ENCODE measurements around the gene ZRSR2. TPM values are rescaled to one million over a fixed set of nuclear protein-coding genes. Genes with fewer than 3 reads are reported as not detected.

ZRSR2 gene
- total and polyA plus RNA-seq, 2 of the 8 experiments (the other 6 are each of a cell fraction or from before 2014, with no cell fraction given), result 3.9 to 6.9 TPM

GRCh38 chrX:15815779-15816437, 25.6 kb downstream of the ZRSR2 start:
- no peak overlapping the region for H2BK15ac ChIP-seq (ENCODE audit: low read length)
- H3K4me3 ChIP-seq (ENCODE audit: extremely low read depth in 1 of 4, insufficient read depth in 2 of 4, low read depth in 3 of 4, low read length in 4 of 4), result no peak overlapping the region; a peak in 1 of 8 replicates
- no peaks in the 10 kb centered on the region for H4K20me1 ChIP-seq (replicated peaks in 1 of 2; ENCODE audit: control insufficient read depth in 1 of 2, insufficient read depth in 2 of 2, low read length in 2 of 2)
- H3K4me2 ChIP-seq (ENCODE audit: insufficient read depth in 1 of 2, low read depth in 2 of 2, low read length in 2 of 2), result peak overlapping the region in 1 of 2 experiments; percentile 13; a peak in 1 of 4 replicates
- H3K27ac ChIP-seq (ENCODE audit: low read depth, low read length), result peak overlapping the region; percentile 45; the same call in 1 of the 2 replicates
- H4K8ac ChIP-seq (ENCODE audit: extremely low read depth, insufficient read depth, low read length), result no peak overlapping the region
- H3K18ac ChIP-seq (ENCODE audit: extremely low read depth, low read length), result no peak overlapping the region; the same call in 1 of the 2 replicates
- H3K79me2 ChIP-seq (ENCODE audit: control insufficient read depth in 1 of 2, insufficient read depth in 2 of 2, low read length in 2 of 2), result no peaks in the 10 kb centered on the region
- no peak overlapping the region for H4K91ac ChIP-seq (replicated peaks; ENCODE audit: insufficient read length, low read length)
- H2BK20ac ChIP-seq (ENCODE audit: low read length), result no peak overlapping the region
- H3K14ac ChIP-seq (ENCODE audit: insufficient read length), result no peak overlapping the region
- H3K79me1 ChIP-seq (ENCODE audit: low read depth, low read length), result no peaks in the 10 kb centered on the region
- TF ChIP-seq, protein P1, sequence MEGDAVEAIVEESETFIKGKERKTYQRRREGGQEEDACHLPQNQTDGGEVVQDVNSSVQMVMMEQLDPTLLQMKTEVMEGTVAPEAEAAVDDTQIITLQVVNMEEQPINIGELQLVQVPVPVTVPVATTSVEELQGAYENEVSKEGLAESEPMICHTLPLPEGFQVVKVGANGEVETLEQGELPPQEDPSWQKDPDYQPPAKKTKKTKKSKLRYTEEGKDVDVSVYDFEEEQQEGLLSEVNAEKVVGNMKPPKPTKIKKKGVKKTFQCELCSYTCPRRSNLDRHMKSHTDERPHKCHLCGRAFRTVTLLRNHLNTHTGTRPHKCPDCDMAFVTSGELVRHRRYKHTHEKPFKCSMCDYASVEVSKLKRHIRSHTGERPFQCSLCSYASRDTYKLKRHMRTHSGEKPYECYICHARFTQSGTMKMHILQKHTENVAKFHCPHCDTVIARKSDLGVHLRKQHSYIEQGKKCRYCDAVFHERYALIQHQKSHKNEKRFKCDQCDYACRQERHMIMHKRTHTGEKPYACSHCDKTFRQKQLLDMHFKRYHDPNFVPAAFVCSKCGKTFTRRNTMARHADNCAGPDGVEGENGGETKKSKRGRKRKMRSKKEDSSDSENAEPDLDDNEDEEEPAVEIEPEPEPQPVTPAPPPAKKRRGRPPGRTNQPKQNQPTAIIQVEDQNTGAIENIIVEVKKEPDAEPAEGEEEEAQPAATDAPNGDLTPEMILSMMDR (IDR thresholded peaks at IDR 0.05; ENCODE audit: control extremely low read depth in 1 of 3, insufficient read depth in 1 of 3, low read depth in 1 of 3, low read length in 3 of 3), result peak; percentile 27 to 55 (median 31); a peak in 3 of 4 replicates
- TF ChIP-seq RAD21 (IDR thresholded peaks at IDR 0.05 in 1 of 2, conservative IDR thresholded peaks at IDR 0.05 in 1 of 2; ENCODE audit: low read depth in 2 of 2, low read length in 2 of 2) (peak; percentile 46 to 62), SIX5 (IDR thresholded peaks at IDR 0.05; ENCODE audit: low read depth, low read length) (no peak)
- TF ChIP-seq, protein P2, sequence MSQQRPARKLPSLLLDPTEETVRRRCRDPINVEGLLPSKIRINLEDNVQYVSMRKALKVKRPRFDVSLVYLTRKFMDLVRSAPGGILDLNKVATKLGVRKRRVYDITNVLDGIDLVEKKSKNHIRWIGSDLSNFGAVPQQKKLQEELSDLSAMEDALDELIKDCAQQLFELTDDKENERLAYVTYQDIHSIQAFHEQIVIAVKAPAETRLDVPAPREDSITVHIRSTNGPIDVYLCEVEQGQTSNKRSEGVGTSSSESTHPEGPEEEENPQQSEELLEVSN (IDR thresholded peaks at IDR 0.05), result no peak
- 58% methylated on average over 8 of the region's 10 CpGs; no CpG with 5 or more reads in 1 of the 2 experiments for WGBS, 2 experiments (ENCODE audit: extremely low coverage in 1 of 2, insufficient coverage in 1 of 2, insufficient read length in 1 of 2, insufficient replicate concordance in 2 of 2, low coverage in 1 of 2, low lambda C conversion rate in 2 of 2, missing lambda C conversion rate in 1 of 2)
- DNase-seq (ENCODE audit: low read depth in 1 of 2, low spot score in 2 of 2) (no peak), FAIRE-seq (peak; percentile 92)
- no peak overlapping the region for H3K9ac ChIP-seq (replicated peaks in 1 of 4; ENCODE audit: extremely low read depth in 1 of 4, low read depth in 3 of 4, low read length in 3 of 4)
- H3K56ac ChIP-seq (replicated peaks; ENCODE audit: insufficient read length, low read depth, low read length), result no peak overlapping the region
- no peak overlapping the region for H2BK120ac ChIP-seq (replicated peaks; ENCODE audit: low read depth, low read length)
- H3K27me3 ChIP-seq (replicated peaks in 1 of 4; ENCODE audit: control insufficient read depth in 3 of 4, extremely low read depth in 1 of 4, insufficient read depth in 3 of 4, low read length in 3 of 4), result no peaks in the 10 kb centered on the region
- no peaks in the 10 kb centered on the region for H3K9me3 ChIP-seq (ENCODE audit: insufficient read depth in 2 of 2, low read depth in 1 of 2, low read length in 1 of 2)
- H2AFZ ChIP-seq (ENCODE audit: low read length), result no peak overlapping the region
- POLR2A ChIA-PET (ENCODE audit: partially characterized antibody), result interaction anchor here (0.6 to 1.4 kb wide), 6 partner anchors 10 to 950 kb away, joined by 3 to 9 read pairs (median 4); partner anchors contain the start of genes SYAP1 and ZRSR2
- H2AK5ac ChIP-seq (ENCODE audit: low read depth, low read length), result no peak overlapping the region
- peaks cover 1 to 10% (median 7%) of the 10 kb centered on the region in 4 experiments; a peak in 5 of 7 replicates for H3K4me1 ChIP-seq (replicated peaks in 1 of 4; ENCODE audit: control insufficient read depth in 3 of 4, insufficient read depth in 4 of 4, low read length in 3 of 4)
- H3K4ac ChIP-seq (replicated peaks; ENCODE audit: insufficient read length, low read depth, low read length), result no peak overlapping the region
- peak overlapping the region; percentile 20; the same call in 1 of the 2 replicates for H2BK12ac ChIP-seq (ENCODE audit: low read depth, low read length)
- 0 out of 2 replicates have a peak overlapping the region, but pooled peaks have one; percentile 6 for H2BK5ac ChIP-seq (ENCODE audit: low read depth, low read length)
- H4K5ac ChIP-seq (ENCODE audit: insufficient read length, low read depth, low read length), result no peak overlapping the region
- H3K23ac ChIP-seq (ENCODE audit: insufficient read length), result no peak overlapping the region
- H3K23me2 ChIP-seq (ENCODE audit: low read depth, low read length), result no peaks in the 10 kb centered on the region
- CTCF ChIA-PET (ENCODE audit: partially characterized antibody), result interaction anchor here (0.5 to 2.1 kb wide), 13 partner anchors 8 to 723 kb away, joined by 3 to 6 read pairs (median 5); no protein-coding TSS in a partner anchor
- peaks cover 0 to 26% (median 7%) of the 10 kb centered on the region in 4 experiments; a peak in 5 of 8 replicates for H3K36me3 ChIP-seq (ENCODE audit: control insufficient read depth in 2 of 4, insufficient read depth in 4 of 4, low read length in 3 of 4)

Measured in H1 (cell line).